Esophagus squamous epithelium (tissue), 4 donors: ENCODE data around the gene PAK2.

Source experiments
- CTCF ChIP-seq, 6 experiments: fragments of 450-650 bp in 4 of 6; fragments of 200-600 bp in 2 of 6; sonication (generic) in 2 of 6; IDR thresholded peaks; one replicate each; pipeline ENCODE4 v1.5.1; 2016 to 2019; ENCODE audit warnings: antibody characterized with exemption in 6 of 6, mild to moderate bottlenecking in 4 of 6, moderate library complexity in 4 of 6
- POLR2A ChIP-seq, 4 donors: fragments of 450-650 bp; IDR thresholded peaks; one replicate each; pipeline ENCODE4 v1.6.1; 2017; ENCODE audit warnings: antibody characterized with exemption in 4 of 4, mild to moderate bottlenecking in 4 of 4, moderate library complexity in 3 of 4

- TF ChIP-seq CTCF (IDR thresholded peaks at IDR 0.05) (no peak), POLR2A (IDR thresholded peaks at IDR 0.05) (no peak)
These were observed 61.2 kb downstream of the PAK2 start for GRCh38 chr3:196800742-196801434.
